Thoracic aorta endothelial cell (primary cell): ENCODE results near the gene MYBL2. TPM values are rescaled to one million over a fixed set of nuclear protein-coding genes. Genes with fewer than 3 reads are reported as not detected.

Source experiments
- total RNA-seq: library from RNA; depleted of rRNA; stranded (reverse); fragments of >200 nt; gene quantifications from 2 replicates; pipeline ENCODE4 v1.2.3, GENCODE V29; 2012

Gene MYBL2
- total RNA-seq, result 51.2 and 67.0 TPM in 2 replicates

GRCh38 chr20:43666376-43667328 is at the start of gene MYBL2:
TSS of gene MYBL2 (plus strand) at chr20:43667114. CDS start at chr20:43667284, 170 bp downstream.

GRCh38 chr20:43726811-43727338 is 60.0 kb downstream of the MYBL2 start, which contains the start of gene GTSF1L:
TSS of gene GTSF1L (minus strand) at chr20:43727002. CDS start at chr20:43726694, 308 bp downstream.

Other genes starting within 250 kb of the MYBL2 start
- gene SRSF6, start 209.2 kb upstream of the MYBL2 start, total RNA-seq, result 69.0 and 80.3 TPM in 2 replicates
- 6.9 and 7.5 TPM in 2 replicates for gene L3MBTL1, start 159.4 kb upstream of the MYBL2 start, total RNA-seq
- gene SGK2, start 108.1 kb upstream of the MYBL2 start, total RNA-seq, result 0.14 and 0.53 TPM in 2 replicates
- 34.4 and 35.3 TPM in 2 replicates for gene IFT52, start 76.2 kb upstream of the MYBL2 start, total RNA-seq
- gene GTSF1L, start 59.9 kb downstream of the MYBL2 start, total RNA-seq, result not detected in 2 replicates
- 5.5 and 11.8 TPM in 2 replicates for gene TOX2, start 247.7 kb downstream of the MYBL2 start, total RNA-seq